Measurements from ENCODE around the gene TTC32. TPM values are rescaled to one million over a fixed set of nuclear protein-coding genes. Genes with fewer than 3 reads are reported as not detected.
"Not testable (repeated sequence)": the region's sequence is repeated elsewhere in the genome, so short reads cannot be mapped to it uniquely, and the experiment has no call there.

TTC32 gene
- total RNA-seq, 2 donors from 2014 or later: 2.0 to 9.3 TPM

- 75 to 98% methylated on average over 2 of the region's 2 CpGs for WGBS, 2 donors
- H3K36me3 ChIP-seq (replicated peaks in 1 of 2; ENCODE audit: insufficient read depth in 1 of 2, low read depth in 2 of 2): peaks cover 0 to 9% of the 10 kb centered on the region in 2 donors
- intact Hi-C loops (cut with DNase I): no loop called here
These were observed 31.1 kb upstream of the TTC32 start for GRCh38 chr2:19932928-19933327.

GRCh38 chr2:19929226-19929625 is 27.4 kb upstream of the TTC32 start:
- DNase-seq (no peak), ATAC-seq (no peak)
- intact Hi-C loops (cut with DNase I): no loop called here
- no peaks in the 10 kb centered on the region for H3K27me3 ChIP-seq
- peaks cover 0 to 8% (median 0%) of the 10 kb centered on the region in 3 donors for H3K9me3 ChIP-seq
- peaks cover 0 to 2% of the 10 kb centered on the region in 2 donors for H3K36me3 ChIP-seq (replicated peaks in 1 of 2; ENCODE audit: insufficient read depth in 1 of 2, low read depth in 2 of 2)
- H3K27ac ChIP-seq: no peak overlapping the region
- no peak for TF ChIP-seq POLR2A (IDR thresholded peaks at IDR 0.05)
- TF ChIP-seq, protein P1, sequence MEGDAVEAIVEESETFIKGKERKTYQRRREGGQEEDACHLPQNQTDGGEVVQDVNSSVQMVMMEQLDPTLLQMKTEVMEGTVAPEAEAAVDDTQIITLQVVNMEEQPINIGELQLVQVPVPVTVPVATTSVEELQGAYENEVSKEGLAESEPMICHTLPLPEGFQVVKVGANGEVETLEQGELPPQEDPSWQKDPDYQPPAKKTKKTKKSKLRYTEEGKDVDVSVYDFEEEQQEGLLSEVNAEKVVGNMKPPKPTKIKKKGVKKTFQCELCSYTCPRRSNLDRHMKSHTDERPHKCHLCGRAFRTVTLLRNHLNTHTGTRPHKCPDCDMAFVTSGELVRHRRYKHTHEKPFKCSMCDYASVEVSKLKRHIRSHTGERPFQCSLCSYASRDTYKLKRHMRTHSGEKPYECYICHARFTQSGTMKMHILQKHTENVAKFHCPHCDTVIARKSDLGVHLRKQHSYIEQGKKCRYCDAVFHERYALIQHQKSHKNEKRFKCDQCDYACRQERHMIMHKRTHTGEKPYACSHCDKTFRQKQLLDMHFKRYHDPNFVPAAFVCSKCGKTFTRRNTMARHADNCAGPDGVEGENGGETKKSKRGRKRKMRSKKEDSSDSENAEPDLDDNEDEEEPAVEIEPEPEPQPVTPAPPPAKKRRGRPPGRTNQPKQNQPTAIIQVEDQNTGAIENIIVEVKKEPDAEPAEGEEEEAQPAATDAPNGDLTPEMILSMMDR (IDR thresholded peaks at IDR 0.05): no peak
- H3K4me1 ChIP-seq: peaks cover 3% of the 10 kb centered on the region
- no peak overlapping the region for H3K4me3 ChIP-seq

More at GRCh38 chr2:19932928-19933327, 31.1 kb upstream of the TTC32 start:
- H3K27me3 ChIP-seq: no peaks in the 10 kb centered on the region
- H3K4me3 ChIP-seq: no peak overlapping the region
- ATAC-seq (no peak), DNase-seq (no peak)
- TF ChIP-seq, protein P1 (IDR thresholded peaks at IDR 0.05): no peak
- TF ChIP-seq POLR2A (IDR thresholded peaks at IDR 0.05): no peak
- H3K9me3 ChIP-seq: peaks cover 0 to 4% (median 0%) of the 10 kb centered on the region in 3 donors
- peak overlapping the region in 2 of 4 donors; percentile 59 to 70 for H3K27ac ChIP-seq
- peaks cover 3% of the 10 kb centered on the region for H3K4me1 ChIP-seq

DNA sequence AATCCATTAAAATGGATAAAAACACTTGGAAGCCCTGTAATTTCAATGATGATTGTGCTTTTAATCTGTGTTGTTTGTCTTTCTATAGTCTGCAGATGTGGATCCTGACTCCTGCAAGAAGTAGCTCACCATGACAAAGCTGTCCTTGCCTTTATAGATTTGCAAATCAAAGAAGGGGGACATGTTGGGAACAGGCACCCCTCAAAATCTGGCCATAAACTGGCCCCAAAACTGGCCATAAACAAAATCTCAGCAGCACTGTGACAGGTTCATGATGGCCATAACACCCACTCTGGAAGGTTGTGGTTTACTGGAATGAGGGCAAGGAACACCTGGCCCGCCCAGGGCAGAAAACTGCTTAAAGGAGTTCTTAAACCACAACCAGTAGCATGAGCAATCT is 26.0 kb upstream of the TTC32 start:
- 94 to 100% methylated on average over 1 of the region's 1 CpG for WGBS, 2 donors
- H3K36me3 ChIP-seq (replicated peaks in 1 of 2; ENCODE audit: insufficient read depth in 1 of 2, low read depth in 2 of 2); H3K27ac ChIP-seq; H3K4me1 ChIP-seq; DNase-seq; H3K4me3 ChIP-seq; H3K9me3 ChIP-seq; ATAC-seq; intact Hi-C loops (cut with DNase I); H3K27me3 ChIP-seq: not testable (repeated sequence)

DNA sequence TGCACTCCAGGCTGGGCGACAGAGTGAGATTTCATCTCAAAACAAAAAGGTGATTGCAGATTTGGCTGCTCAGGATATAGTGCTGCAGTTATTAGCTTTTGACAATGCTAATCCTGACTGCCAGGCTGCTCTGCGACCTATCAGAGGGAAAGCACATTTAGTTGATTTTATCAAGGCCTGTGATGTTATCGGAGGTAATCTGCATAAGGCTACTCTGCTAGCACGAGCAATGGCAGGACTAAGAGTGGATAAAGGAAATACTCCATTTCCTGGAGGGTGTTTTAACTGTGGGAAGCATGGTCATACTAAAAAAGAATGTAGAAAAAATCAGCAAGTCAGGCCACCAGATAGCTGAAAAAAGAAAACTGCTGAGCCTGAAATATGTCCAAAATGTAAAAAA is 22.7 kb upstream of the TTC32 start:
- intact Hi-C loops (cut with DNase I); H3K27me3 ChIP-seq; DNase-seq; H3K36me3 ChIP-seq (replicated peaks in 1 of 2; ENCODE audit: insufficient read depth in 1 of 2, low read depth in 2 of 2); H3K4me1 ChIP-seq; ATAC-seq; H3K4me3 ChIP-seq; H3K9me3 ChIP-seq; H3K27ac ChIP-seq: not testable (repeated sequence)
- 86 to 89% methylated on average over 4 of the region's 4 CpGs for WGBS, 2 donors

DNA sequence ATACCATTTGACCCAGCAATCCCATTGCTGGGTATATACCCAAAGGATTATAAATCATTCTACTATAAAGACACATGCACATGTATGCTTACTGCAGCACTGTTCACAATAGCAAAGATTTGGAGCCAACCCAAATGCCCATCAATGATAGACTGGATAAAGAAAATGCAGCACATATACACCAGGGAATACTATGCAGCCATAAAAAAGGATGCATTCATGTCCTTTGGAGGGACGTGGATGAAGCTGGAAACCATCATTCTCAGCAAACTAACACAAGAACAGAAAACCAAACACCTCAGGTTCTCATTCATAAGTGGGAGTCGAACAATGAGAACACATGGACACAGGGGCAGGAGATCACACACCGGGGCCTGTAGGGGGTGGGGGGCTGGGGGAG is 20.4 kb upstream of the TTC32 start:
- ATAC-seq; H3K4me1 ChIP-seq; DNase-seq; intact Hi-C loops (cut with DNase I); H3K27ac ChIP-seq; H3K36me3 ChIP-seq (replicated peaks in 1 of 2; ENCODE audit: insufficient read depth in 1 of 2, low read depth in 2 of 2); H3K9me3 ChIP-seq; H3K27me3 ChIP-seq; H3K4me3 ChIP-seq: not testable (repeated sequence)
- 66 to 73% methylated on average over 3 of the region's 3 CpGs for WGBS, 2 donors

DNA sequence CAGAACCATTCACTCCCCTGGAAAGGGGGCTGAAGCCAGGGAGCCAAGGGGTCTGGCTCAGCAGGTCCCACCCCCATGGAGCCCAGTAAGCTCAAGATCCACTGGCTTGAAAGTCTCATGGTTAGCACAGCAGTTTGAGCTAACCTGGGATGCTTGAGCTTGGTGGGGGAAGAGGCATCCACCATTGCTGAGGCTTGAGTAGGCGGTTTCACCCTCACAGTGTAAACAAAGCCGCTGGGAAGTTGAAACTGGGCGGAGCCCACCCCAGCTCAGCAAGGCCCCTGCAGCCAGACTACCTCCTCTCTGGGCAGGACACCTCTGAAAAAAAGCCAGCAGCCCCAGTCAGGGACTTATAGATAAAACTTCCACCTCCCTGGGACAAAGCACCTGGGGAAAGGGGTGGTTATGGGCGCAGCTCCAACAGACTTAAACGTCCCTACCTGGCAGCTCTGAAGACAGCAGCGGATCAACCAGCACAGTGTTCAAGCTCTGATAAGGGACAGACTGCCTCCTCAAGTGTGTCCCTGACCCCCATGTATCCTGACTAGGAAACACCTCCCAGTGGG is 14.7 kb upstream of the TTC32 start:
- Histone ChIP-seq H3K4me1 (no peaks in the 10 kb centered on the region), H3K9me3 (no peaks in the 10 kb centered on the region), H3K36me3 (replicated peaks in 1 of 2; ENCODE audit: insufficient read depth in 1 of 2, low read depth in 2 of 2) (no peaks in the 10 kb centered on the region), H3K27ac (no peak overlapping the region), H3K4me3 (no peak overlapping the region), H3K27me3 (no peaks in the 10 kb centered on the region)
- intact Hi-C loops (cut with DNase I): no loop called here
- no peak for TF ChIP-seq POLR2A (IDR thresholded peaks at IDR 0.05)
- TF ChIP-seq, protein P1 (IDR thresholded peaks at IDR 0.05): no peak
- 78 to 90% methylated on average over 6 of the region's 6 CpGs for WGBS, 2 donors
- peak in 1 of 4 donors; percentile 11 for DNase-seq
- ATAC-seq: no peak
